ENCODE results near the gene PTTG2. TPM values are rescaled to one million over a fixed set of nuclear protein-coding genes. Genes with fewer than 3 reads are reported as not detected.

Gene PTTG2
- total RNA-seq, 2 experiments from 2014 or later, result 0.86 to 0.90 TPM

DNA sequence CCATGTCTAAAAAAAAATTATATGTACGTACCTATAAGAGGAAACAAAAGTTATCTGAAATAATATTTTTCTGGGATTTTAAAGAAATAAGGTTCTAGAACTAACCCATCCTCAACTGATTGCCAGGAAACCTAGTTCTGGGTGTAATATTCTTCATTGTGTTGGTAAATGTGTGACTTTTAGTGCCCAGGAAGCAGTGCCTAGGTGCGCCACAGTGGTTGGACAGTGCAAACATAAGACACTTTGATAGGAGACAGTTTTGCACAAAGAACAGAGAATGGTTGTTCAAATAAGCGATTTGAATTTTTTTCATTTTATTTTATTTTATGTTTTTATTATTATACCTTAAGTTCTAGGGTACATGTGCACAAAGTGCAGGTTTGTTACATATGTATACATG lies 22.0 kb upstream of the PTTG2 start:
- CTCF ChIA-PET, result no interaction called here
- POLR2A ChIA-PET, result no interaction called here
- DNase-seq, result no peak
- no peaks in the 10 kb centered on the region for H3K4me1 Mint-ChIP-seq
- no peak overlapping the region for H3K27ac Mint-ChIP-seq
- peaks cover 18% of the 10 kb centered on the region for H3K36me3 Mint-ChIP-seq (ENCODE audit: low read depth)
- no peaks in the 10 kb centered on the region for H3K9me3 Mint-ChIP-seq
- H3K27me3 Mint-ChIP-seq, result no peaks in the 10 kb centered on the region
- no peak overlapping the region for H3K4me3 Mint-ChIP-seq

DNA sequence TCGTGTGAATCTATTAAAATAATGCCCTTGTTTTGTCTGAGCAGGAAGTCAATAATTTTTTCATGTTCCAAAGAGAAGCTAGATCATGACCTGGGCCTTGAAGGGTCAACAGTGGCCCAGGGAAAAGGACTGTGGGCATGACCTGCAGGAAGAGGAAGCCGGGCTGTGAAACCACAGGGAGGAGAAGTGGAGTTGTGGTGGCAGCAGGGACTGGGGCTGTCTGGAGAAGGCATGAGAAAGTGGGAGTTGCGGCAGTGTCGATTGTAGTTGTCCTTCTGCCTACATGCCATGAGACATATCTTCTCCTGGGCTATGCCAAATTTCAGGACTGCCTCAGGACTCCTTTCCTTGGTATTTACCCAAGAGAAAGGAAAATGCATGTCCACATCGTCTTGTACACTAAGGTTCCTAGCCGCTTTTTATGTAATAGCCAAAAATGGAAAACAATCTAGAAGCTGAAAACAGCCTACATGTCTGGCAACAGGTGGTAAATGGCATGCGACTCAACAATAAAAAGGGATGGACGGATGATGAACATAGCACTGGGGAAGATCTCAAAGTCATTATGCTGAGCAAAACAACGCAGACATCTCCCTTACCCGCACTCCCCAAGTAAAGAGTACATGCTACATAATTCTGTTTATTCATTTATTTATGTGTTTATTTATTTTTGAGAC lies 13.6 kb upstream of the PTTG2 start:
- CTCF ChIA-PET, result no interaction called here
- Mint-ChIP-seq H3K27ac (no peak overlapping the region), H3K9me3 (no peaks in the 10 kb centered on the region), H3K4me1 (peaks cover 9% of the 10 kb centered on the region), H3K36me3 (ENCODE audit: low read depth) (peaks cover 8% of the 10 kb centered on the region), H3K4me3 (no peak overlapping the region), H3K27me3 (no peaks in the 10 kb centered on the region)
- no peak for DNase-seq
- POLR2A ChIA-PET, result no interaction called here

DNA sequence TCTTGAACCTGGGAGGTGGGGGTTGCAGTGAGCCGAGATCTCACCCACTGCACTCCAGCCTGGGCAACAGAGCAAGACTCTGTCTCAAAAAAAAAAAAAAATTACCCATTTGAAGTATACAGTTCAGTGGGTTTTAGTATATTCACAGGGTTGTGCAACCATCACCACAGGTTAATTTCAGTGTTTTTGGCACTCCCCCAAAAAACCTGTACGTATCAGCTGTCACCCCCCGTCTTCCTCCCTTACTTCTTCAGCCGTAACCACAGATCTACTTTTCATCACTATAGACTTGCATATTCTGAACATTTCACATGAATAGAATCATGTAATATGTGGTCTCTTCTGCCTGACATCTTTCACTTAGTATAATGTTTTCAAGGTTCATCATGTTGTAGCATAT lies 11.7 kb upstream of the PTTG2 start:
- ChIA-PET CTCF (no interaction called here), POLR2A (interaction anchor here (0.7 kb wide), 1 partner anchor 992 kb away, joined by 3 read pairs; no protein-coding TSS in a partner anchor)
- Mint-ChIP-seq H3K27me3 (no peaks in the 10 kb centered on the region), H3K4me1 (peaks cover 10% of the 10 kb centered on the region), H3K4me3 (no peak overlapping the region), H3K36me3 (ENCODE audit: low read depth) (peaks cover 19% of the 10 kb centered on the region), H3K27ac (no peak overlapping the region), H3K9me3 (no peaks in the 10 kb centered on the region)
- no peak for DNase-seq

DNA sequence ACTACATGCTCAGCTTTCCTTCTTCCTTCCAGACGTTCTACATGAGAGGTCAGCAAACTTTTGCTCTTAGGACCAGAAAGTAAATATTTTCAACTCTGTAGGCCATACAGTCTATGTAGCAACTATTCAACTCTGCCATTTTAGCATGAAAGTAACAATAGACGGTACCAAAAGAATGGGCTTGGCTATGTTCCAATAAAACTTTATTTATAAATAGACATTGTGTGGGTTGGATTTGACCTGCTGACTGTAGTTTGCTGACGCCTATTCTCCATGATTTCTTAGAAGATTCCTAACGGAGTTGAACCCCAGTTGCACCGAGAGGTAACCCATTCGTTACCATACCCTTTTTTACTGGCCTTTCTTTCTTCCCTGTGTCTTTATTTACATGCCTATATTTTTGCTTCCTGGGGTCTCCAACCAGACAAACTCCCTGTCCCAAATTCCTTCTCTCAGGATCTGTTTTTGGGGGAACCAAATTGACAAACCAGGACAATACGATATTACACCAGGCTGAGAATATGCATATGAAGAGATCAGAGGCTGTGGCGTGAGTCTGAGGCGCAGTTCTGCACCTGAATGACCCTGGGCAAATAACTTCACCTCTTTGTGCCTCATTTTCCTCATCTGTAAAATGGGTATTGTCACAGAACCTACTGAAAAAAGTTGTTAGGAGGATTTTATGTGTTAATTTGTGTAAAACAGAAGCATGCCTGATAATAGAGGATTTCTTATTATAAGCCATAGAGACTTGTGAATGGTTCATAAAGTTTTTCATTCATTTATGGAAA lies 10.4 kb upstream of the PTTG2 start:
- no peaks in the 10 kb centered on the region for H3K9me3 Mint-ChIP-seq
- ChIA-PET POLR2A (no interaction called here), CTCF (no interaction called here)
- H3K4me1 Mint-ChIP-seq, result peaks cover 17% of the 10 kb centered on the region
- no peak overlapping the region for H3K27ac Mint-ChIP-seq
- DNase-seq, result no peak
- peaks cover 24% of the 10 kb centered on the region for H3K36me3 Mint-ChIP-seq (ENCODE audit: low read depth)
- H3K4me3 Mint-ChIP-seq, result no peak overlapping the region
- H3K27me3 Mint-ChIP-seq, result no peaks in the 10 kb centered on the region

DNA sequence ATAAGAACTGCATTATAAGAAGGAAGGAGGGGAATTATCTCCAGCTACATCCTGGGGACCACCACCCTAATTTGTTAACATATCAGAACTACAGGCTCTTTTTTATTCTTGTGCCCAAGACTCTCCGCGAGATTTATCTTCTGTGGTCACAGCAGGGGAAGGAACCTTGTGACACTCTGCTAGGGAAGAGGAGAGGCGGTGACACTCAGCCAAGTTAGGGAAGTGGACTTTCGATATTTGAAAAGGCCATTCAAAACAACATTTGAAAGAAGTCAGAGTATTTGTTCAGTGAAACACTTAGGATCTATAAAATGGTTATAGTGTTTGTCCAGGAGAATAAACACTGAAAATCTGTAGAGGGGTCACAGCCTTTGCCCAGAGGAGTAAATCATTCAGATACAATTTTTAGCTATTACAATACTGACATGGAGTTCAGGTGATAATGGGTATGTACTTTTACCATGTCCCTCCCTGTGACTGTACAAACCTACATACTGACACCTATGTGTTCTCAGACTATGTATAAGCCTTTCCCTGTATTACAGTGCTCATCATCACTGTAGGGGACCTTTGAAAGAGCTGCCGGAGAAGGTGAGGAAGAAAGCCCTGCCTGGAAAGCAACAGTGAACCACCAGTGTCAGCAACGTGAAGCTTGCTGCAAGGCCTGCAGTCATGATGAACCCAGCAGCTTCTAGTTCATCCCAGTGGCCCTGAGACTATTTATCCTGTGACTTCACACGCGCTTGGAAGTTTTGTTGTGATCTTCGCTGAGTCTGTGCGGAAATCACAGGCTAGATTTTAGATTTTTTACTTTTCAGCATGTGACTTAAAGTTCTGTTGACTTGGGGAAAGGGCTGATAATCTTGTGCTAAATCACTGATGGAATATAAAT lies 8.5 kb upstream of the PTTG2 start:
- no peak for DNase-seq
- Mint-ChIP-seq H3K4me3 (no peak overlapping the region), H3K27me3 (no peaks in the 10 kb centered on the region), H3K4me1 (peaks cover 13% of the 10 kb centered on the region), H3K9me3 (no peaks in the 10 kb centered on the region), H3K27ac (no peak overlapping the region), H3K36me3 (ENCODE audit: low read depth) (peaks cover 18% of the 10 kb centered on the region)
- CTCF ChIA-PET, result interaction anchor here (1.1 kb wide), 1 partner anchor 20 kb away, joined by 3 read pairs; no protein-coding TSS in a partner anchor
- POLR2A ChIA-PET, result no interaction called here

DNA sequence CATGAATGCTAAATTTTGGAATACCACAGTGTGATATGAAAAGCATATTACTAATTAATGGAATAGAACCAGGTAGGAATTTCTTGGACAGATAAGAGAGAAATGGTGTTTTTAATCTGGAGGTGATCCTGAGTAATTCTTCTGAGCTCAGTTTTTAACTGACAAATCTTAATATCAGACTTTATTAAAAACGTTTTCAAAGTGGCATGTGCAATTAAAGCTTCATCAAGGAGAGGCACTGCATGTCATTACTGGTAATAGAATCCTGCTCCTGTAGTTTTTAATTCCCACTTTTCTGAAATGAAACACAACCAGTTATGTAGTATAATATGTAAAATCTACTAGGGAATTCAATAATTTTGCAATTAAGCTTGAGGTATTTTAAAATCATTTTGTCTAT lies 7.0 kb upstream of the PTTG2 start:
- Mint-ChIP-seq H3K36me3 (ENCODE audit: low read depth) (peaks cover 18% of the 10 kb centered on the region), H3K27ac (no peak overlapping the region), H3K9me3 (no peaks in the 10 kb centered on the region), H3K4me1 (peaks cover 11% of the 10 kb centered on the region), H3K27me3 (no peaks in the 10 kb centered on the region), H3K4me3 (no peak overlapping the region)
- ChIA-PET CTCF (interaction anchor here (0.6 kb wide), 1 partner anchor 42 kb away, joined by 3 read pairs; no protein-coding TSS in a partner anchor), POLR2A (interaction anchor here (1.4 kb wide), 1 partner anchor 10 kb away, joined by 3 read pairs; no protein-coding TSS in a partner anchor)
- no peak for DNase-seq

DNA sequence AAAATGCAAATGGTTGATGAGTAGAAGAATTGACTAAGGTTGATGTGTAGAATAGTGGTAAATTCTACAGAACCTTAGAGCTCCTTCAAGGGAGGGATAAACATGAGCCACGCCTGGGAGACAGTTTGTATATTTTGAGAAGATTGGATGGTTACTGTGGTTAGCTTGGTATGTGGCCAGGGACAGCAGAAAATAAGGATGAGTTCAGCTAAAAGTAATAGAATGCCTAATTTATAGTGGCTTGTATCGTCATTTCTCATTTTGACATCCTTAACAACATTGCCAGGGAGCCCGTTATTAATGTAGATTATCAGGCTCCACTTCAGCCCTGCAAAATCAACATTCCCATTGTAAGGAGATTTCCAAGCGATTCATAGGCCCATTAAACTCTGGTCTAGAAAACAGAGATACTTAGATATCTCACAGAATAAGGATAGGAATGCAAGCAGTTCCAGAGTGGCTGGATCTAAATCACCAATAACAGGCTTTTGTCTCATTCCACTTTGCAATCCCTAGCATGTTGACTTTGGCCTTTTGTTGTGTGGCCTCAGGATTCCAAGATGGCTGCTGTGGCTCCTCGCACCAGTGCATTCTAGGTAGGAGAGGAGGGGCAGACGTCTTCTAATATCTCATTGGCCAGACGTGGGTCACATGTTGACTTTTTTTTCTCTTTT lies 6.4 kb upstream of the PTTG2 start:
- DNase-seq, result no peak
- Mint-ChIP-seq H3K9me3 (no peaks in the 10 kb centered on the region), H3K27me3 (no peaks in the 10 kb centered on the region), H3K36me3 (ENCODE audit: low read depth) (peaks cover 18% of the 10 kb centered on the region), H3K4me3 (no peak overlapping the region), H3K27ac (no peak overlapping the region), H3K4me1 (peaks cover 11% of the 10 kb centered on the region)
- ChIA-PET POLR2A (interaction anchor here (1.4 kb wide), 1 partner anchor 9 kb away, joined by 3 read pairs; no protein-coding TSS in a partner anchor), CTCF (no interaction called here)

DNA sequence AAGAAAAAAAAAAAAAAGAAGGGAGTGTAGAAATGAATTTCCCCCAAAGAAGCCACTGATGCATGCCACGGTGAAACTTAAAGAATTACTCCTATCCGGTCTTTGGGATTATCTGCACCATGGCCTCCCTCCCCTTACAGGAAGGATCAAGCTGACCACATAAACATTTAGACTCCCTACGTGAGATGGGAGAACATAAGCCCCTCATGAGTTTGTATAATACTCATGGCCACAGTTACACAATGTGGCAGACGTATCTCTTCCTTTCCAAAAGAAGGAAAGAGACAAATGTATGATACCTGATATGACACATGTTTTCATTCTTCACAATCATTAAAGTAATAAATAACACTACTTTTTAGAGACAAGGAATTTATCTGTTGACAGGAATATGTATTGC lies 3.3 kb upstream of the PTTG2 start:
- ChIA-PET POLR2A (no interaction called here), CTCF (interaction anchor here (1.0 kb wide), 1 partner anchor 19 kb away, joined by 3 read pairs; no protein-coding TSS in a partner anchor)
- Mint-ChIP-seq H3K36me3 (ENCODE audit: low read depth) (peaks cover 15% of the 10 kb centered on the region), H3K27ac (no peak overlapping the region), H3K9me3 (no peaks in the 10 kb centered on the region), H3K4me3 (no peak overlapping the region), H3K4me1 (peaks cover 11% of the 10 kb centered on the region), H3K27me3 (no peaks in the 10 kb centered on the region)
- no peak for DNase-seq

DNA sequence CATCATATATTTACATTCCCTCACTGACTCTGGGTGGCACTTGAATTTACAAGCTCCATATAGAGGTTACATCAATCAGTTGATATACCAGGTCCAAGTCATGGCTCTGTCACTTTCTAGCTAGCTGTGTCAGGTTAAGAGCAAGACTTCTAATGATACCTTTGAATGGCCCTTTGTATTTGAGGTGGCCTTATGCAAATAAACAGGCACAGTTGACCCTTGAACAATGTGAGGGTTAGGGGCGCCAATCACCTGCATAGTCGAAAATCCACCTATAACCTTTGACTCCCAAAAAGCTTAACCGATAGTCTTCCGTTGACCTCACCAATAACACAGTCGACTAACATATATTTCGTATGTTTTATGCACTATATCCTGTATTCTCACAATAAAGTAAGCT lies 1.3 kb upstream of the PTTG2 start:
- H3K27me3 Mint-ChIP-seq, result no peaks in the 10 kb centered on the region
- ChIA-PET CTCF (interaction anchor here (0.8 kb wide), 1 partner anchor 12 kb away, joined by 3 read pairs; no protein-coding TSS in a partner anchor), POLR2A (no interaction called here)

DNA sequence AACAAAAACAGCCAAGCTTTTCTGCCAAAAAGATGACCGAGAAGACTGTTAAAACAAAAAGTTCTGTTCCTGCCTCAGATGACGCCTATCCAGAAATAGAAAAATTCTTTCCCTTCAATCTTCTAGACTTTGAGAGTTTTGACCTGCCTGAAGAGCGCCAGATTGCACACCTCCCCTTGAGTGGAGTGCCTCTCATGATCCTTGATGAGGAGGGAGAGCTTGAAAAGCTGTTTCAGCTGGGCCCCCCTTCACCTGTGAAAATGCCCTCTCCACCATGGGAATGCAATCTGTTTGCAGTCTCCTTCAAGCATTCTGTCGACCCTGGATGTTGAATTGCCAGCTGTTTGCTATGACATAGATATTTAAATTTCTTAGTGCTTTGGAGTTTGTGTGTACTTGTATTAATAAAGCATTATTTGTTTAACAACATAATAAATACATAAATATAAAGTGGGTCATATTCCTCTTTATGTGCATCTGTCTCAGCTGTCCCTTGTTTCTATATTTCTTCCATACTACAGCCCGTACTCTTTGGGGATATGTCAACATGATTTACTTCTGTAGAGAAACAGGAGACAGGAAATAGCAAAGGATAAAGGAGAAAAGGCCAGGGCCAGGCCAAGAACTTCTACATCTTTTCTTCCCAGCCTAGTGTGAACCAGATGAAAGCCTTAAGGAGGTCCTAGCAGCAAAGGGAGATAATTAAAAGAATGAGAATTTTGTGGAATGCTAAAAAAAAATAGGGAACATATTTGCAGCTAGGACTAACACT lies 667 bp downstream of the PTTG2 start:
- Mint-ChIP-seq H3K36me3 (ENCODE audit: low read depth) (no peaks in the 10 kb centered on the region), H3K27me3 (no peaks in the 10 kb centered on the region), H3K27ac (no peak overlapping the region), H3K9me3 (no peaks in the 10 kb centered on the region), H3K4me1 (no peaks in the 10 kb centered on the region), H3K4me3 (no peak overlapping the region)
- CTCF ChIA-PET, result interaction anchor here (1.2 kb wide), 1 partner anchor 157 kb away, joined by 3 read pairs; no protein-coding TSS in a partner anchor
- POLR2A ChIA-PET, result no interaction called here
- DNase-seq, result no peak

More for the DNA sequence above, 1.3 kb upstream of the PTTG2 start:
- Mint-ChIP-seq H3K27ac (no peak overlapping the region), H3K9me3 (no peaks in the 10 kb centered on the region), H3K4me1 (peaks cover 10% of the 10 kb centered on the region), H3K36me3 (ENCODE audit: low read depth) (peaks cover 4% of the 10 kb centered on the region), H3K4me3 (no peak overlapping the region)
- no peak for DNase-seq

DNA sequence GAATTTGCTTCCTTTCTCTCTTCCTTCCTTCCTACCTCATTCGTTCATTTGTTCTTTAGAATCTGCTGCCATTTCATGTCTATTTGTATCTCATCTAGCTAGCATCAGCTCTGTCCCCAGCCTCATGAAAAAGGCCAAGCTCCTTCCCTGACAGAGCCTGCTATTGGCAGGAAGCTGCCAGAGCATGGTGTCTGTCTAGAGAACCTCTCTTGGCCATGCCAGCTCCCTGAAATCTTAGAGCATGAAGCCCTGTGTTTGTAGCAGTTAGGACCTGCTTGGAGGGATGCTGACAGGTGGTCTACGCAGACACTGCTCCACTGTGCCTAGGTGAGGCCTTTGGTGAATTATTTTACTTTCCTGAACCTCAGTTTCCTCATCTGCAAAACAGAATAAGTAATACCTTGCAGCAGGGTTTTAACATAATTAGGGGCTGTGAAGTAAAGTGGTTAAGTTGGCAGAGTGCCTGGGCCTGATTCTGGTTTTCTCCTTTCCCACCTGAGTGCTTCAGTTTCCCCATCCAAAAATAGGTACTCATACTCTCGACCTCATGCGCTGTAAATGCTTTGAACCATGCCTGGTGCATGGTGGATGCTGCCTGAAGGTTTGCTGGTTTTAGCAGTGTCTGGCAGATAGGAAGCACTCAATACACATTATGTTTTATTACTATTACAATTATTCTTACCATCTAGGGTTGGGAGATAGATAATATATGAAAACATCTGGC lies 4.7 kb downstream of the PTTG2 start:
- ChIA-PET POLR2A (no interaction called here), CTCF (no interaction called here)
- Mint-ChIP-seq H3K4me3 (no peak overlapping the region), H3K4me1 (no peaks in the 10 kb centered on the region), H3K9me3 (no peaks in the 10 kb centered on the region), H3K27ac (no peak overlapping the region), H3K27me3 (no peaks in the 10 kb centered on the region), H3K36me3 (ENCODE audit: low read depth) (no peaks in the 10 kb centered on the region)
- no peak for DNase-seq
